Inferior parietal cortex (tissue), 1 donor: ENCODE data around the gene PTPRD.
"Not testable (repeated sequence)": the region's sequence is repeated elsewhere in the genome, so short reads cannot be mapped to it uniquely, and the experiment has no call there.

Source experiments
- DNase-seq: peaks from one replicate; pipeline ENCODE4 v3.0.0-alpha.2; 2016; ENCODE audit errors: extremely low spot score

The PTPRD gene

DNA sequence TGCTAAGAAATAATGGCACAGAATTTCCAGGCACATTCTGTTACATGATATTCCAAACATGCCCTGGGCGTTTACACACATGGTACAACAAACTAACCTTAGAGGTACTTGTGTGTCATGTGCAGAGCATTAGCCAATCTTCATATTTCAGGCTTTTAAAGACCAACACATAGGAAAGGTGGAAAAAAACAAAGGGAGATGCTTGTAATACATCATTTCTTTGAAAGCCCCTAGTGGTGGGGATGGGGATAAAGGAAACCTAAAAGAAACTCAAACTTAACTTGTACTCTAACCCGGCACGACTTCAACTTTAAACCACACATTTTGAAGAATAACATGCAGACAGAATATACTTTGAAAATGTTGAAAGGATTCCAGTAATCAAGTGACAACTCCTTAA, 133.6 kb downstream of the PTPRD start:
- DNase-seq = no peak

GRCh38 chr9:10449201-10449617, 163.6 kb downstream of the PTPRD start:
- not testable (repeated sequence) for DNase-seq

- no peak for DNase-seq
Measured at GRCh38 chr9:10447036-10447435, 165.8 kb downstream of the PTPRD start.

GRCh38 chr9:10443868-10444204, 169.0 kb downstream of the PTPRD start:
- no peak for DNase-seq

GRCh38 chr9:10443181-10443867, 169.5 kb downstream of the PTPRD start:
- no peak for DNase-seq

DNA sequence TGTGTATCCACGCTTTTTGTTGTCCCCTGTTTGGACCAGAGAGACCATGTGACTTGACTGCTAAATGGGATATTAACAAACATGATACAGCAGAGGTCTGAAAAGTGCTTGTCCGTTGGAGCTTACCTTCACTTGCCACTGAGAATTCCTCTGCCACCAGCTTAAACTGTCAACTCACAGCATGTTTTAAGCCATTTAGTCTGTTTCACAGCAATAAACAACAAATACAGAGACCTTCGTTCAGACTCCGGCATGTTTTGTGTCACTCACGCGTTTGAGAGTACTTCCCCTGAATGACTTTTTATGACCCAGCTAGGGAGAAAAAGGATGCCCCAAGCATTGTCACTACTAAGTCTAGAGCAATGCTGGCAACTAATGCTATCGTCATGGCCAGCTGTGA, 173.8 kb downstream of the PTPRD start:
- no peak for DNase-seq

DNA sequence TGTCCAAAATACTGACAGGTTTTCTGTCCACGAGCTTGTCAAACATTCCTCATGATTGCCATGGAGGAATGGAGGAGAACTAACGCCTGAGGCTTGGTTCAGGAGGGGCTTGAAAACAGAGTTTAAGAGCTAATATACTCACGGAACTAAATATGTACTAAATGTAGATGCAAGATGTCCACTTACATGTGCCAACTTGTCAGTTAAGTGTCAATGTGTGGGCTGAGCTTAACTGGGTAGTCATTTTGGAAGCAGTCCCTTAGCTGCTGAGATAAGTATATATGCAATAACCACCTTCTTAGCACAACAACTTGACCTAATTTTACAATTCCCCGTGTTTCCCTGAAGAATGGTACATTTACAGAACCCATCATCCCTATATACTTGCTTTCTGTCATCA, 176.0 kb downstream of the PTPRD start:
- DNase-seq = no peak

DNA sequence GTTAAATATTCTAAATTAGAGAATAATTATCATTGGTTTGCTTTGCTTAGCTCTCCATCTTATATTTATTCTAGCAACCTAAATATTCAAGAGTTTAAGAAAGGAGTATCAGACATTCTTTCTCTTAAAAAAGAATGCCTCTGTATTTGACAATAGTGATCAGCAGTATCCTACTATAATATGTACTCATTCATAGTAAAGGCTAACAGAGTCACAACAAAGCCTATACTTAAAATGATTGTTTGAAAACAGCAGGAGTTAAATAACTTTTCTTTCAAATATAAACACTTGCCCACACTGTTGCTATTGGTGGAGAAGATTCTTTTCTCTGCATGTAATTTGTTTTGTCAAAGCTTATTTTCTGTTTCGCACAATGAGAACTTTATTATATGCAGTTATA, 178.4 kb downstream of the PTPRD start:
- no peak for DNase-seq

GRCh38 chr9:10411272-10411671, 201.5 kb downstream of the PTPRD start:
- no peak for DNase-seq

DNA sequence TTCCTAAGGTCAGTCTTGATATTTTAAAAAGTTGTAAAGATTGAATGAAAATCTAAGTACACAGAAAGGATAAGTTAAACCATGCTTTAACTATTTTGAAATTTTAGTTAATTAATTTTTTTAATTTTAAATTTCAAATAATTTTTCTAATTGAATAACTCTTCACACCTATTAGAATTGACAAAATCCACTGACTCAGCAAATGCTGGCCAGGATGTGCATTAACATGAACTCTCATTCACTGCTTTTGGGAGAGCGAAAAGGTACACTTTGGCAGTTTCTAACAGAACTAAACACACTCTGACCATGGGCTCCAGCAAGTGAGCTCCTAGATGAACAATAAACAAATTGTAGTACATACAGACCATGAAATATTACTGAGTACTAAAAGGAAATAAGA, 209.5 kb downstream of the PTPRD start:
- DNase-seq = no peak

GRCh38 chr9:10396615-10397014, 216.2 kb downstream of the PTPRD start:
- no peak for DNase-seq

DNA sequence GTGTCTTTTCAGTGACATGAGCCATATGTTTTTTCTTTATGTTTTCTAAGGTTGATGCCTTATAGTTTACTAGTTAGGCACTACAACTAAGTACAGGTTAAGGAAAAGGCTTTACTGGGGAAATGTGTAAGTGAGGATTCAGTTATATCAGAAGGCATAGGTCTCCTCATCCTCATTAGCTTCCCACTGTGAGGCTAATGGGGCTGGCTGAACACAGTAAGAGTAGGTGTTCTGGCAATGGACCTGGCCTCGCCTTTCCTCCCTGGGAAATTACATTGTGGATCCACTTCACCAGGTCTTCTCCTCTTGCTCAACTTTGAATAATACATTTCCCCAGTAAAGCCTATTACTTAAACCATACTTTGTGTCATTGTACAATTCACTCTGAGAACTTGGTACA, 225.5 kb downstream of the PTPRD start:
- DNase-seq = no peak

GRCh38 chr9:10371824-10372223, 241.0 kb downstream of the PTPRD start:
- DNase-seq = no peak

DNA sequence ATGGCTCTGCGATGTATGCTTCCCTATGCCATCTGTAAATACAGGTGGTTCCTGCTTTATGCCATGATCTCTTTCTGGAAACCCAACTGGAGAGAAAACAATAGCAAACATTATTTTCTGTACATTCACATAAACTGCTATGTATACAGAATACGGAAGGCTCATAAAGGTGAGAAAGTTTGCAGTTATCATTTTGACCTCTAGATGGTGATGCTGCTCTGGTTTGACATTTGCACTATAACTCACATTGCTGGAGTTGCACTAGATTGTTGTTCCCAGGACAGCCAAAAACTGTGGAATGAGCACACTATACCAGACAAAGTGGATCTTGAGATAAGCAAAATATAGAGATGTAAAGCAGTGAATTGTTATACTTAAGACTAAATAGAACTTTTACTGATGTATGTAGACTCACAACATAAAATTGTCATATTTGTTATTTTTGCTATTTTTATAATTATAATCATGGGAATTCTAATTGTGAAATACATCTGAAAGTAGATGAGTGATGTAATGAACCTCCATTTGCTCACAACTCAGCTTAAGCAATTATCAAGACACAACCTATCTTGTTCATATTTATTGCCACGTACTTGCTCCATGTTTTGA, 246.5 kb downstream of the PTPRD start:
- DNase-seq = peak; percentile 72

DNA sequence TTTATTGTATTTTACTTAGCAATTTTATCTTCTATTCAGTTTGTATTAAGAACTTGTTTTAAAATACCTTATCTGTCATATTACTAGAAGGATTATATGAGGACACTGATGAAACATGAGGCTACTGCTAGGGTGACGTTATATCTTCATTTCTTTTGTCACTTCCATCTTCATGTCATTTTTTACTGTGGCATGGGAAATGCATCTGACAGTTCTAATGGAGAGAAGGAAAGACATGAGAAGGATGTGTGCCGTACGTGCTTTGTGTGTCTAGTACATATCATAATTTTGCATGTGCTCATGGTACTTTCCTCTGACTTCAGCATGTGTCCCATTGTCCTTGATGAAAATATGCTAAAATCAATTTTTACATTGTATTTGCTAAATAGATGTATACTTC, 258.2 kb downstream of the PTPRD start:
- no peak for DNase-seq

DNA sequence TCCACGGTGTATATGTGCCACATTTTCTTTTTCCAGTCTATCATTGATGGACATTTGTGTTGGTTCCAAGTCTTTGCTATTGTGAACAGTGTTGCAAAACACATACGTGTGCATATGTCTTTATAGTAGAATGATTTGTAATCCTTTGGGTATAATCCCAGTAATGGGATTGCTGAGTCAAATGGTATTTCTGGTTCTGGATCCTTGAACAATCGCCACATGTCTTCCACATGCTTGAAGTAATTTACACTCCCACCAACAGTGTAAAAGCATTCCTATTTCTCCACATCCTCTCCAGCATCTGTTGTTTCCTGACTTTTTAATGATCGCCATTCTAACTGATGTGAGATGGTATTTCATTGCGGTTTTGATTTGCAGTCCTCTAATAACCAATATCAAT, 267.2 kb downstream of the PTPRD start:
- DNase-seq = not testable (repeated sequence)

DNA sequence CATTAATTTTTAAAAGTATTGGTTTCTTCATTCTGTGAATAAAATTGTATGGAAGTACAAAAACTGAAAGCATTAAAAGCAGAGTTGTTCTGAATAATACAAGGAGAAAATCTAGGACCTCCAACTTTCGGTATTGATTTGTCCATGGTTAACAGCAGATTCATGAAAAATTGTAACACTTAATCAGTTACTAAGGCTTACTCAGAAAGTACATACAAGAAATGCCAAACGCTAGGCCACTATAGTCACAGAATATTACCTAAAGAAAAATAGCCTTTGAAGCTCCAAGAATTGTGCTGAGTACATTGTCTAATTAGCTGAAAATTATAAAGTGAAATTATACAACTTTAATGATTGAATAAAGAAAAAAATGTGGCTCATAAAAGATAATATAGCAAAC, 271.7 kb downstream of the PTPRD start:
- no peak for DNase-seq

GRCh38 chr9:10339152-10339551, 273.6 kb downstream of the PTPRD start:
- DNase-seq = no peak

DNA sequence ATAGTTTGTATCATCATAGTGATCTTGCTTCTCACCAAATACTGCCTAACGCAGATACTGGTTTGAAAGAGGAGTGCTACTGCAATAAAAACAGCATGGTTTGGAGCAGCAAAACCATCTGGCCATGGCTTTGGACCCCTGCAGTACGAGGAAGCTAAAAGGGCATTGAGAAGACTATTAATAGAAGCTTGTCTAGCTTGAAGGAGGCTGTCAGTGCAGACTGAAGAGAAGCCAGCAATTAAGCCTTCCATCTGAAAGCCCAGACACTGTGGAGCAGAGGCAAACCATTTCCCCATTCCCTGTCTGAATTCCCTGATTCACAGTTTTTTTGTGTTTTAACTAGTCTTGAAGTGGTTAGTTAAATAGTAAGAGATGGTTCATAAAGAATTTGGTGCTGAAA, 281.6 kb downstream of the PTPRD start:
- DNase-seq = no peak

- DNase-seq = no peak
Measured at GRCh38 chr9:10282084-10282483, 330.7 kb downstream of the PTPRD start.

- no peak for DNase-seq
Measured at GRCh38 chr9:10274988-10275387, 337.8 kb downstream of the PTPRD start.

- no peak for DNase-seq
Measured at GRCh38 chr9:10274175-10274574, 338.6 kb downstream of the PTPRD start.

DNA sequence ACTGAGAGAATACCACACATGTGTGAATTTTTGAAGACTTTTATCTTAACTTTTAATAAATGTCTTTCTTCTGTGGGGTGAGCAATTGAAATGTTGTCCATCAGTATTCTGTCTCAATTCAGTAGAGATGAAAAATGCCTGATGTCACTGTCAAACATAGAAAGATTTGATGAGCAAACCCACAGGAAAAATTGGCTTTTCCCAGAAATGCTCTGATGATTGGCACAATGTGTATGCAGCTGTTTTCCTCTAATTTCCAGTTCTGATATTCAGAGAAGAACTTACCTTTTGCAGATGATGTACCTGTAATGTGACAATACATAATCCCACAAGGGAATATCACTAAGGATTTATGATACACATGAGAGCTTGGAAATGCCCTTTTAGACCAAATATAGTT, 340.0 kb downstream of the PTPRD start:
- DNase-seq = no peak
